Measurements from ENCODE around the gene FERMT2.
"Not testable (repeated sequence)": the region's sequence is repeated elsewhere in the genome, so short reads cannot be mapped to it uniquely, and the experiment has no call there.

The FERMT2 gene

GRCh38 chr14:52922656-52923055 lies 28.2 kb downstream of the FERMT2 start:
- TF ChIP-seq, protein P1, sequence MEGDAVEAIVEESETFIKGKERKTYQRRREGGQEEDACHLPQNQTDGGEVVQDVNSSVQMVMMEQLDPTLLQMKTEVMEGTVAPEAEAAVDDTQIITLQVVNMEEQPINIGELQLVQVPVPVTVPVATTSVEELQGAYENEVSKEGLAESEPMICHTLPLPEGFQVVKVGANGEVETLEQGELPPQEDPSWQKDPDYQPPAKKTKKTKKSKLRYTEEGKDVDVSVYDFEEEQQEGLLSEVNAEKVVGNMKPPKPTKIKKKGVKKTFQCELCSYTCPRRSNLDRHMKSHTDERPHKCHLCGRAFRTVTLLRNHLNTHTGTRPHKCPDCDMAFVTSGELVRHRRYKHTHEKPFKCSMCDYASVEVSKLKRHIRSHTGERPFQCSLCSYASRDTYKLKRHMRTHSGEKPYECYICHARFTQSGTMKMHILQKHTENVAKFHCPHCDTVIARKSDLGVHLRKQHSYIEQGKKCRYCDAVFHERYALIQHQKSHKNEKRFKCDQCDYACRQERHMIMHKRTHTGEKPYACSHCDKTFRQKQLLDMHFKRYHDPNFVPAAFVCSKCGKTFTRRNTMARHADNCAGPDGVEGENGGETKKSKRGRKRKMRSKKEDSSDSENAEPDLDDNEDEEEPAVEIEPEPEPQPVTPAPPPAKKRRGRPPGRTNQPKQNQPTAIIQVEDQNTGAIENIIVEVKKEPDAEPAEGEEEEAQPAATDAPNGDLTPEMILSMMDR (IDR thresholded peaks at IDR 0.05; ENCODE audit: control extremely low read depth, extremely low read depth, low read depth, missing control alignments) = no peak
- CTCF ChIA-PET = interaction anchor here (0.9 to 1.5 kb wide), 7 partner anchors 12 to 77 kb away, joined by 3 to 5 read pairs (median 5); no protein-coding TSS in a partner anchor
- POLR2A ChIA-PET = no interaction called here
- DNase-seq (ENCODE audit: extremely low spot score) = no peak

DNA sequence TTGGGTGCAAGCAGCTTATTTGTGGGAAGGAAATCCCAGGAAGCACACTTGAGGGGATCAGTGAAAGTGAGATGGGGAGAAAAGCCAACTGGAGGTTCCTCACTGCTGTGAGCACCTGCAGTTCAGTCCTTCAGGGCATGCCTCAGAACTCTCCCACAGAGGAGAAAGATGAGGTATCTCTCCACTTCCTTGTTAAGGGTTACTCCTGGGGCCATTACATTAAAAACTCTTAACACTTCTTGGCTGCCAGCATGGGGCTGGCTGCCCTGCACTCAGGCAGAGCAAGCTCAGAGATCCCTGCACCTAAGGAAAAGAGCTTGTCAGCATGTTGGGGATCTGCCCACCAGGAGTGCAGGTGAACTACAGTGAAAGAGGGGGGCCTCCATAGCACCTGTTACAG lies 28.8 kb downstream of the FERMT2 start:
- no peak for DNase-seq (ENCODE audit: extremely low spot score)
- ChIA-PET POLR2A (no interaction called here), CTCF (interaction anchor here (0.9 to 2.5 kb wide), 9 partner anchors 12 to 76 kb away, joined by 3 to 7 read pairs (median 5); no protein-coding TSS in a partner anchor)
- TF ChIP-seq, protein P1 (IDR thresholded peaks at IDR 0.05; ENCODE audit: control extremely low read depth, extremely low read depth, low read depth, missing control alignments) = no peak

- DNase-seq (ENCODE audit: extremely low spot score); POLR2A ChIA-PET: not testable (repeated sequence)
- CTCF ChIA-PET = interaction anchor here (0.7 to 2.5 kb wide), 5 partner anchors 12 to 41 kb away, joined by 3 to 7 read pairs (median 3); no protein-coding TSS in a partner anchor
Observed at GRCh38 chr14:52920411-52920810, 30.4 kb downstream of the FERMT2 start.

GRCh38 chr14:52919971-52920370 lies 30.9 kb downstream of the FERMT2 start:
- ChIA-PET POLR2A (no interaction called here), CTCF (interaction anchor here (0.7 to 2.5 kb wide), 6 partner anchors 11 to 41 kb away, joined by 3 to 7 read pairs (median 4); no protein-coding TSS in a partner anchor)
- TF ChIP-seq, protein P1 (IDR thresholded peaks at IDR 0.05; ENCODE audit: control extremely low read depth, extremely low read depth, low read depth, missing control alignments) = no peak
- no peak for DNase-seq (ENCODE audit: extremely low spot score)

DNA sequence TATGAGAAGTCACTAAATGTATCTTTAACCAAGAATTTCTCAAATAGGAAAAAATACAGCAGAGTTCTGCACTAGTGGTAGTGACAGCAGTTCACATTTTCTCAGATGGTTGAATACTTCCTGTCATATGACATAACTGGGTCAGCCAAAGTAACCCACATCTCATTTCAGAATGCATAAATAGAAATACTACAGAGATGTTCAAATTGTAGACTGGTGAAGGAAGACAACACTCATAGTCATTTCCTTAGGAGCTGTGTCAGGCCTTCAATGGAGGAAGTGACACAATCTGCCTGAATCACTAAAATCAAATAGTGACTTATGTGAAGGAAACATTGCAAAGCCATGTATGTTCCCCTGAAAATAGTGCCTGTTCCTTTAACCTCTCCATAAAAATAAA lies 32.4 kb downstream of the FERMT2 start:
- DNase-seq (ENCODE audit: extremely low spot score) = peak; percentile 55
- TF ChIP-seq, protein P1 (IDR thresholded peaks at IDR 0.05; ENCODE audit: control extremely low read depth, extremely low read depth, low read depth, missing control alignments) = no peak
- ChIA-PET CTCF (interaction anchor here (0.9 to 1.8 kb wide), 5 partner anchors 18 to 377 kb away, joined by 3 to 5 read pairs (median 4); no protein-coding TSS in a partner anchor), POLR2A (no interaction called here)

DNA sequence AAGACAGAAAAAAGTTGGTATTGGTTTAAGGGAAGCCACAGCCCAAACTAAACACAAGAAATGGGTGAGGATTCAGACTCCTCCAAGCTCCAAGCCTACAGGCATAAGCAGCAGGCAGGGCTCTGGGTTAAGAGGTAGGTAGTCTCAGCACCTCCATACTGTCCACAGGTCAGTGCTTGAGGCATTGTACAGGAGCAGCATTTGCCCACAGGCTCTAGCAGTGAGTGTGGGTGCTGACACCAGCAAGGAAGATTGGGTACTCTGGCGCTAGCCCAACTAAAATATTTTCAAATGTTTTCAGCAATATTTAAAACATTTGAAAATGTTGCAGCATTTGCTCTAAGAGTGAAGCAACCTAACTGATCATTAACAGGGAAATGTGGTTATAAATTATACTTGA lies 33.1 kb downstream of the FERMT2 start:
- ChIA-PET CTCF (interaction anchor here (1.4 kb wide), 1 partner anchor 39 kb away, joined by 4 read pairs; no protein-coding TSS in a partner anchor), POLR2A (no interaction called here)
- TF ChIP-seq, protein P1 (IDR thresholded peaks at IDR 0.05; ENCODE audit: control extremely low read depth, extremely low read depth, low read depth, missing control alignments) = no peak
- no peak for DNase-seq (ENCODE audit: extremely low spot score)

DNA sequence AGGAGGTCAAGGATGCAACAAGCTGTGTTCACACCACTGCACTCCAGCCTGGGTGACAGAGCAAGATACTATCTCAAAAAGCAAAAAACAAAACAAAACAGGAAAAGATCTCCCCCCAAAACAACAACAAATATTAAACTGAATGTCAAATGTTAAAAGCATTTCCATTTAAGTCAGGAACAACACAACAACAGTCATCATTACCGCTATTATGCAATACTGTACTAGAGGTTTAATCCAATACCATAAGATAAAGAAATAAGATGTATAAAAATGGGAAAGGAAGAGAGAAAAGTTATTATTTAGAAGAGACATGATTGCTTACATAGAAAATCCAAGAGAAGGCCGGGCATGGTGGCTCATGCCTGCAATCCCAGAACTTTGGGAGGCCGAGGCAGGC lies 36.6 kb downstream of the FERMT2 start:
- ChIA-PET POLR2A (no interaction called here), CTCF (no interaction called here)
- TF ChIP-seq, protein P1 (IDR thresholded peaks at IDR 0.05; ENCODE audit: control extremely low read depth, extremely low read depth, low read depth, missing control alignments) = no peak
- DNase-seq (ENCODE audit: extremely low spot score) = no peak

Data from GM10248 (cell line).